H1 (cell line): Measurements from ENCODE around the gene MMP15. TPM values are rescaled to one million over a fixed set of nuclear protein-coding genes. Genes with fewer than 3 reads are reported as not detected.

Experiments used
- BRCA1 ChIP-seq: IDR thresholded peaks from 2 replicates; pipeline ENCODE4 v1.6.1; 2012; ENCODE audit warnings: low read depth, low read length, improper control_type of control experiment
- CBX5 ChIP-seq: fragments of 300-800, 300-1000 bp; sonication (generic); IDR thresholded peaks from 2 replicates; pipeline ENCODE4 v1.7.1; 2016; ENCODE audit warnings: antibody characterized with exemption, low read length, low read depth
- CHD1 ChIP-seq: IDR thresholded peaks from 2 replicates; pipeline ENCODE4 v1.6.1; 2012; ENCODE audit warnings: low read depth, low read length, improper control_type of control experiment
- CHD2 ChIP-seq: IDR thresholded peaks from 2 replicates; pipeline ENCODE4 v1.6.1; 2012; ENCODE audit warnings: low read length, improper control_type of control experiment
- CHD7 ChIP-seq: fragments of 300-600 bp; sonication (generic); IDR thresholded peaks from 2 replicates; pipeline ENCODE4 v1.7.1; 2012; ENCODE audit warnings: low read length, moderate library complexity, mild to moderate bottlenecking, inconsistent platforms; ENCODE audit not compliant: insufficient replicate concordance
- EP300 ChIP-seq, 2 experiments: IDR thresholded peaks; 1 replicate in 1 of 2; 2 replicates in 1 of 2; pipeline ENCODE4 v1.6.1; 2011 to 2012; ENCODE audit warnings: low read depth in 2 of 2, low read length in 2 of 2, mild to moderate bottlenecking in 2 of 2, borderline replicate concordance in 1 of 2, inconsistent platforms in 1 of 2, moderate library complexity in 1 of 2
- GABPA ChIP-seq: IDR thresholded peaks from 2 replicates; pipeline ENCODE4 v1.6.1; 2011; ENCODE audit warnings: mild to moderate bottlenecking, low read length, moderate library complexity, borderline replicate concordance; ENCODE audit not compliant: insufficient read depth
- NANOG ChIP-seq: IDR thresholded peaks from 2 replicates; pipeline ENCODE4 v1.6.1; 2011; ENCODE audit warnings: low read length, low read depth, mild to moderate bottlenecking, inconsistent platforms; ENCODE audit not compliant: insufficient read depth, poor library complexity, severe bottlenecking
- POLR2A ChIP-seq, 2 experiments: IDR thresholded peaks; 1 replicate in 1 of 2; 2 replicates in 1 of 2; pipeline ENCODE4 v1.6.1; 2011; ENCODE audit warnings: low read depth in 2 of 2, low read length in 2 of 2, mild to moderate bottlenecking in 2 of 2; ENCODE audit errors: control extremely low read depth in 1 of 2
- SP1 ChIP-seq: IDR thresholded peaks from 2 replicates; pipeline ENCODE4 v1.6.1; 2011; ENCODE audit warnings: low read depth, low read length
- SP4 ChIP-seq: IDR thresholded peaks from 2 replicates; pipeline ENCODE4 v1.6.1; 2012; ENCODE audit warnings: low read length, inconsistent platforms
- TCF12 ChIP-seq: IDR thresholded peaks from 2 replicates; pipeline ENCODE4 v1.6.1; 2011; ENCODE audit warnings: low read depth, mild to moderate bottlenecking, low read length
- polyA plus RNA-seq, 7 experiments: library from polyadenylated mRNA; depleted of rRNA in 3 of 7; stranded (reverse) in 5 of 7; unstranded in 2 of 7; fragments of >200 nt in 5 of 7; fragments of 200-250 nt in 2 of 7; gene quantifications; 1 replicate in 5 of 7; 2 replicates in 1 of 7; 4 replicates in 1 of 7; pipeline versions ENCODE4 v1.2.1 to v1.2.3, GENCODE V29; 2011 to 2013; ENCODE audit warnings: missing spikeins in 2 of 7, mixed read lengths in 2 of 7
- total RNA-seq: library from RNA; stranded (reverse); fragmentation: NEBNext Ultra II Directional; extraction: Animal tissue kit (Norgen Biotek cat#: 25700); gene quantifications from 2 replicates; pipeline ENCODE4 v1.2.1, GENCODE V29; 2021

The MMP15 gene
- total and polyA plus RNA-seq, 2 of the 8 experiments (the other 6 are each of a cell fraction or from before 2014, with no cell fraction given): 38.5 to 42.2 TPM

GRCh38 chr16:58043571-58044155 is 18.1 kb downstream of the MMP15 start (continued):
- TF ChIP-seq CHD7 (no peak), SP4 (no peak), EP300 (IDR thresholded peaks at IDR 0.05; ENCODE audit: borderline replicate concordance in 1 of 2, low read depth in 2 of 2, low read length in 2 of 2) (no peak), SP1 (no peak), BRCA1 (no peak), TCF12 (no peak), NANOG (no peak), CHD1 (no peak), GABPA (no peak), CBX5 (no peak), CHD2 (no peak), POLR2A (IDR thresholded peaks at IDR 0.05; ENCODE audit: control extremely low read depth in 1 of 2, low read depth in 2 of 2, low read length in 2 of 2) (no peak)
